Measurements from ENCODE around the gene LDLRAD4.

DNA sequence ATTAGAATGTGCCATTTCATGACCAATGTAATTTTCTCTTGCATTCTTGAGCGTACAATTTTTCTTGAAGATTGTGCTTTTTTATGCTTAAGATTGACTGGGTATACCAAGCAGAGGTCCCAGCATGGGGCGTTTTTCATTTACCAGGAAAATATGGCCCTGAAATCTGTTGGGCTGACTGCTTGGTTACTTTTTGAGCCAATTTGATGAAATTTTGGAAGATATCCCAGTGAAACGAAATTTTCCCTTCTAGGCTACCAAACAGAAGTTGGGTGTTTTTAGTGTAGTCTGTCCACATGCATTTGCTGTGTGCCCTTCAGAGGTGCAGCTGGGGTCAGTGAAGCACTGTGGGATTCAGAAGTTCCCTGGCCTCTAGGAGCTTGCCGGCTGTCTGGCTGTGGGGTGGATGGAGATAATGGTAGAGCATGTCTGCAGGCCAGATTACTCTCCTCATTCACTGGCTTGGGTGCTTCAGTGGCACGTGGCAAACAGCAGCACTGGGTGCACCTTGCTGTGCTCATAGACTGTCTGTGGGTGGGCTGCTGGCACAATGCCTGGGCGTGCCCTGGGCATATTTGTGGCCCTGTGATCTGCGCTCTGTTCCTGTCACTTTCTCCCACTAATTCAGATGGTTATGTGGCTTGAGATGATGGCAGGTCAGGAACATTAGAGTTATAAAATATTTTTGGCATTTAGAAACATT, 73.3 kb downstream of the LDLRAD4 start:
- TF ChIP-seq POLR2A (IDR thresholded peaks at IDR 0.05) (no peak), POLR2AphosphoS5 (IDR thresholded peaks at IDR 0.05) (no peak)
- TF ChIP-seq, protein P1, sequence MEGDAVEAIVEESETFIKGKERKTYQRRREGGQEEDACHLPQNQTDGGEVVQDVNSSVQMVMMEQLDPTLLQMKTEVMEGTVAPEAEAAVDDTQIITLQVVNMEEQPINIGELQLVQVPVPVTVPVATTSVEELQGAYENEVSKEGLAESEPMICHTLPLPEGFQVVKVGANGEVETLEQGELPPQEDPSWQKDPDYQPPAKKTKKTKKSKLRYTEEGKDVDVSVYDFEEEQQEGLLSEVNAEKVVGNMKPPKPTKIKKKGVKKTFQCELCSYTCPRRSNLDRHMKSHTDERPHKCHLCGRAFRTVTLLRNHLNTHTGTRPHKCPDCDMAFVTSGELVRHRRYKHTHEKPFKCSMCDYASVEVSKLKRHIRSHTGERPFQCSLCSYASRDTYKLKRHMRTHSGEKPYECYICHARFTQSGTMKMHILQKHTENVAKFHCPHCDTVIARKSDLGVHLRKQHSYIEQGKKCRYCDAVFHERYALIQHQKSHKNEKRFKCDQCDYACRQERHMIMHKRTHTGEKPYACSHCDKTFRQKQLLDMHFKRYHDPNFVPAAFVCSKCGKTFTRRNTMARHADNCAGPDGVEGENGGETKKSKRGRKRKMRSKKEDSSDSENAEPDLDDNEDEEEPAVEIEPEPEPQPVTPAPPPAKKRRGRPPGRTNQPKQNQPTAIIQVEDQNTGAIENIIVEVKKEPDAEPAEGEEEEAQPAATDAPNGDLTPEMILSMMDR (IDR thresholded peaks at IDR 0.05): no peak

Measured in stomach (tissue), 4 donors.